ENCODE measurements around the gene KLHL29.
A peak's percentile ranks its signal among the peaks of the same experiment; 100 is the strongest.

KLHL29 gene

GRCh38 chr2:23753291-23754010 is 368.5 kb downstream of the KLHL29 start:
- DNase-seq = no peak

- DNase-seq = no peak
These were observed 370.0 kb downstream of the KLHL29 start for GRCh38 chr2:23754970-23755369.

GRCh38 chr2:23756593-23757292 is 371.8 kb downstream of the KLHL29 start:
- DNase-seq = no peak

- peak; percentile 64 for DNase-seq
These were observed 372.9 kb downstream of the KLHL29 start for GRCh38 chr2:23757686-23758433.

Measured in kidney glomerular epithelial cell (primary cell).